IMR-90 (cell line): ENCODE data around the gene EFHC1. TPM values are rescaled to one million over a fixed set of nuclear protein-coding genes. Genes with fewer than 3 reads are reported as not detected.

Source experiments
- ATAC-seq: fragments of 200-7000 bp; cut with Tn5 transposase; 2 replicates; pipeline ENCODE4 v1.9.1; 2020; ENCODE audit warnings: low read depth, mild to moderate bottlenecking, moderate library complexity
- BruUV-seq: library from RNA; stranded (reverse); fragments of 400-500 nt; replicated peaks from 2 replicates; lab custom pipeline; 2021; lab: Mats Ljungman, UMichigan
- CTCF ChIA-PET: fragments of 300-600 bp; formaldehyde crosslinking; extraction: SDS; loops from one replicate; lab custom pipeline; 2021; ENCODE audit warnings: antibody characterized with exemption; lab: Yijun Ruan, JAX
- POLR2A ChIA-PET: fragments of 300-600 bp; sonication (Branson Sonifier 250); formaldehyde crosslinking; loops from one replicate; lab custom pipeline; 2022; ENCODE audit warnings: antibody characterized with exemption; ENCODE audit not compliant: unreplicated experiment; lab: Charles Lee
- DNase-seq: peaks from one replicate; pipeline ENCODE4 v3.0.0; 2013
- H2AFZ ChIP-seq: replicated peaks from 2 replicates; pipeline ENCODE3; 2013; ENCODE audit warnings: low read length, mild to moderate bottlenecking; ENCODE audit not compliant: poor library complexity
- H2AK5ac ChIP-seq: 2 replicates; pipeline ENCODE4 v1.6.1; 2013; ENCODE audit warnings: low read depth, low read length, inconsistent platforms
- H2AK9ac ChIP-seq: replicated peaks from 2 replicates; pipeline ENCODE3; 2013; ENCODE audit warnings: mild to moderate bottlenecking, low read depth, low read length, moderate library complexity; ENCODE audit not compliant: poor library complexity
- H2BK120ac ChIP-seq: 2 replicates; pipeline ENCODE4 v1.6.1; 2013; ENCODE audit warnings: low read depth, low read length, inconsistent platforms
- H2BK15ac ChIP-seq: 3 replicates; pipeline ENCODE4 v1.6.1; 2013; ENCODE audit warnings: low read depth, low read length, inconsistent platforms
- H2BK20ac ChIP-seq: 2 replicates; pipeline ENCODE4 v1.6.1; 2013; ENCODE audit warnings: low read depth, mild to moderate bottlenecking, inconsistent platforms, low read length, moderate library complexity
- H2BK5ac ChIP-seq: 2 replicates; pipeline ENCODE4 v1.6.1; 2013; ENCODE audit warnings: mild to moderate bottlenecking, low read depth, low read length, inconsistent platforms; ENCODE audit not compliant: poor library complexity, severe bottlenecking
- H3K14ac ChIP-seq: replicated peaks from 2 replicates; pipeline ENCODE4 v1.6.1; 2013; ENCODE audit warnings: low read depth, low read length, inconsistent platforms
- H3K18ac ChIP-seq: 2 replicates; pipeline ENCODE4 v1.6.1; 2013; ENCODE audit warnings: low read depth, low read length, control low read depth
- H3K23ac ChIP-seq: 2 replicates; pipeline ENCODE4 v1.6.1; 2013; ENCODE audit warnings: low read depth, low read length, inconsistent platforms
- H3K27ac ChIP-seq: 2 replicates; pipeline ENCODE4 v1.5.1; 2013; ENCODE audit warnings: mild to moderate bottlenecking, control low read depth, low read length; ENCODE audit not compliant: insufficient read depth
- H3K27me3 ChIP-seq: 2 replicates; pipeline ENCODE4 v1.6.1; 2013; ENCODE audit warnings: low read length; ENCODE audit not compliant: control insufficient read depth, insufficient read depth
- H3K36me3 ChIP-seq: 2 replicates; pipeline ENCODE4 v1.6.1; 2013; ENCODE audit warnings: low read length, mixed read lengths; ENCODE audit not compliant: control insufficient read depth, insufficient read depth
- H3K4ac ChIP-seq: 2 replicates; pipeline ENCODE4 v1.6.1; 2013; ENCODE audit warnings: low read depth, low read length, inconsistent platforms
- H3K4me1 ChIP-seq: 2 replicates; pipeline ENCODE4 v1.6.1; 2013; ENCODE audit warnings: low read length, mixed read lengths; ENCODE audit not compliant: control insufficient read depth, insufficient read depth
- H3K4me2 ChIP-seq: 2 replicates; pipeline ENCODE4 v1.6.1; 2013; ENCODE audit warnings: low read depth, mild to moderate bottlenecking, control low read depth, low read length, moderate library complexity
- H3K4me3 ChIP-seq: 2 replicates; pipeline ENCODE4 v1.5.1; 2013; ENCODE audit warnings: low read depth, mild to moderate bottlenecking, control low read depth, low read length, moderate library complexity; ENCODE audit not compliant: insufficient read depth
- H3K56ac ChIP-seq: 2 replicates; pipeline ENCODE4 v1.6.1; 2013; ENCODE audit warnings: low read length, inconsistent platforms; ENCODE audit not compliant: insufficient read depth; ENCODE audit errors: extremely low read depth
- H3K79me1 ChIP-seq, 2 experiments: 2 replicates each; pipeline ENCODE4 v1.6.1; 2013; ENCODE audit warnings: low read length in 2 of 2, inconsistent platforms in 1 of 2, low read depth in 1 of 2
- H3K9ac ChIP-seq: 2 replicates; pipeline ENCODE4 v1.6.1; 2013; ENCODE audit warnings: low read depth, low read length, control low read depth
- H3K9me1 ChIP-seq: 2 replicates; pipeline ENCODE4 v1.6.1; 2013; ENCODE audit warnings: low read length, inconsistent platforms; ENCODE audit not compliant: insufficient read depth
- H3K9me3 ChIP-seq: 2 replicates; pipeline ENCODE4 v1.6.1; 2013; ENCODE audit warnings: low read length; ENCODE audit not compliant: control insufficient read depth, insufficient read depth
- H4K20me1 ChIP-seq: 2 replicates; pipeline ENCODE4 v1.6.1; 2013; ENCODE audit warnings: low read length, inconsistent platforms; ENCODE audit not compliant: insufficient read depth
- H4K5ac ChIP-seq: 2 replicates; pipeline ENCODE4 v1.6.1; 2013; ENCODE audit warnings: mild to moderate bottlenecking, low read depth, low read length, control low read depth
- H4K8ac ChIP-seq, 2 experiments: 2 replicates each; pipeline ENCODE4 v1.6.1; 2013; ENCODE audit warnings: low read depth in 2 of 2, low read length in 2 of 2, control low read depth in 1 of 2, inconsistent platforms in 1 of 2
- H4K91ac ChIP-seq: 2 replicates; pipeline ENCODE4 v1.6.1; 2013; ENCODE audit warnings: low read depth, low read length, inconsistent platforms; ENCODE audit not compliant: insufficient read depth
- BHLHE40 ChIP-seq: fragments of 150-350 bp; IDR thresholded peaks from 2 replicates; pipeline ENCODE4 v1.6.1; 2016; ENCODE audit warnings: mild to moderate bottlenecking, low read depth, low read length
- CEBPB ChIP-seq: IDR thresholded peaks from 2 replicates; pipeline ENCODE4 v1.6.1; 2012; ENCODE audit warnings: low read depth, low read length, improper control_type of control experiment
- ELK1 ChIP-seq: fragments of 150-350 bp; IDR thresholded peaks from 2 replicates; pipeline ENCODE4 v1.6.1; 2016; ENCODE audit warnings: low read depth, mild to moderate bottlenecking, low read length, moderate library complexity, borderline replicate concordance
- FOS ChIP-seq: fragments of 150-350 bp; IDR thresholded peaks from 2 replicates; pipeline ENCODE4 v1.6.1; 2016; ENCODE audit warnings: low read depth, low read length
- MAFK ChIP-seq: IDR thresholded peaks from 2 replicates; pipeline ENCODE4 v1.6.1; 2012; ENCODE audit warnings: low read depth, low read length, improper control_type of control experiment
- MXI1 ChIP-seq: IDR thresholded peaks from 2 replicates; pipeline ENCODE4 v1.6.1; 2012; ENCODE audit warnings: low read depth, mild to moderate bottlenecking, low read length, moderate library complexity, borderline replicate concordance
- POLR2A ChIP-seq: IDR thresholded peaks from 2 replicates; pipeline ENCODE4 v1.6.1; 2012; ENCODE audit warnings: mild to moderate bottlenecking, low read depth, low read length
- RAD21 ChIP-seq: IDR thresholded peaks from 2 replicates; pipeline ENCODE4 v1.6.1; 2012; ENCODE audit warnings: low read length, improper control_type of control experiment
- RCOR1 ChIP-seq: IDR thresholded peaks from 2 replicates; pipeline ENCODE4 v1.6.1; 2012; ENCODE audit warnings: mild to moderate bottlenecking, low read length, improper control_type of control experiment; ENCODE audit not compliant: insufficient replicate concordance
- RFX5 ChIP-seq: IDR thresholded peaks from 2 replicates; pipeline ENCODE4 v1.8.0; 2012; ENCODE audit warnings: low read depth, mild to moderate bottlenecking, low read length, moderate library complexity
- SMC3 ChIP-seq: fragments of 150-350 bp; IDR thresholded peaks from 2 replicates; pipeline ENCODE4 v1.6.1; 2016; ENCODE audit warnings: low read depth, mild to moderate bottlenecking, antibody characterized with exemption, low read length, moderate library complexity
- WGBS, 2 experiments: methylation state at CpG; one replicate each; pipeline versions ENCODE4 v1.1.5 to v1.1.7; 2013; ENCODE audit warnings: missing lambda C conversion rate in 2 of 2; ENCODE audit not compliant: insufficient read length in 1 of 2; ENCODE audit errors: extremely low coverage in 2 of 2; 5-methylcytosine and 5-hydroxymethylcytosine counted together
- dilution Hi-C: fragments of 300-500 bp; cut with HindIII; formaldehyde crosslinking; loops from one replicate; pipeline ENCODE4 v1.14.3; 2018; ENCODE audit warnings: low sequenced_read_pairs; ENCODE audit not compliant: unreplicated experiment
- in situ Hi-C: fragments of 300-500 bp; cut with MboI; formaldehyde crosslinking; loops from 3 replicates; pipeline ENCODE4 v1.14.3; 2019; ENCODE audit warnings: low sequenced_read_pairs, inconsistent platforms, mixed read lengths
- intact Hi-C: fragments of 100-400 bp; cut with micrococcal nuclease; formaldehyde crosslinking; loops from 2 replicates; pipeline ENCODE4 v1.10.0; 2022
- polyA plus RNA-seq, 3 experiments: library from polyadenylated mRNA; depleted of rRNA; stranded (reverse); fragments of >200 nt; gene quantifications; 2 replicates each; pipeline ENCODE4 v1.2.3, GENCODE V29; 2012; ENCODE audit warnings: low replicate concordance in 1 of 3
- total RNA-seq: library from RNA; depleted of rRNA; stranded (reverse); fragments of >200 nt; gene quantifications from 2 replicates; pipeline ENCODE4 v1.2.3, GENCODE V29; 2012
- TF ChIP-seq, protein P1 (sequence below): conservative IDR thresholded peaks from 2 replicates; pipeline ENCODE4 v1.5.1; 2012; ENCODE audit warnings: mild to moderate bottlenecking, low read depth, low read length, improper control_type of control experiment

The EFHC1 gene
- total and polyA plus RNA-seq, 2 of the 4 experiments (the other 2 are of a cell fraction): 14.0 to 23.0 TPM

DNA sequence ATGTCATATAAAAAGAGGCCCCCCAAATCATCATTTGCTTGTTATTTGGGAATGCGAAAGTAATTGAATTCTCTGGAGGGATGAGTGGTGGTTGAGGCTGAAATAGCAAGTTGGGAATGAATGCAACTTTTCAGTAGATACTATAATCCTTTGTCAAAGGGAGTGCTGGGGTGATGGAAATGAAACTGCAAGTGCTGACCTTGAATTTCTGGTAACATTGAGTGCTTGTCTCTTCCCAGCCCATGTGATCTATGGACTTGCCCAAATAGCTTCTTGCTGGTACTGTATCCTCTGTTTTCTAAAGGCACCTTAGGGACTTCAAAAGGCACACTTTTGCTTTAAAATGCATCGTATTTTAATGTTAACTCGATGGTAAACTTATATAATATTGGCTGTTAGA lies 43.4 kb upstream of the EFHC1 start:
- intact Hi-C loops (no loop called here), dilution Hi-C loops (no loop called here), in situ Hi-C loops (no loop called here)
- Histone ChIP-seq H4K91ac (no peak overlapping the region), H3K4me2 (no peak overlapping the region), H3K36me3 (peaks cover 2% of the 10 kb centered on the region; the same call in 1 of the 2 replicates), H4K20me1 (no peaks in the 10 kb centered on the region), H3K4me3 (no peak overlapping the region), H3K4ac (no peak overlapping the region), H3K27ac (no peak overlapping the region), H3K27me3 (no peaks in the 10 kb centered on the region), H2AK5ac (no peak overlapping the region), H3K79me1 (peaks cover 0 to 2% of the 10 kb centered on the region in 2 experiments; a peak in 1 of 4 replicates), H3K23ac (no peak overlapping the region), H4K8ac (no peak overlapping the region), H4K5ac (no peak overlapping the region), H2BK20ac (no peak overlapping the region), H2AFZ (no peak overlapping the region), H3K9me1 (no peaks in the 10 kb centered on the region; the same call in 1 of the 2 replicates), H3K18ac (no peak overlapping the region), H2BK15ac (no peak overlapping the region), H3K14ac (no peak overlapping the region), H2BK5ac (no peak overlapping the region), H3K4me1 (no peaks in the 10 kb centered on the region), H3K9ac (no peak overlapping the region), H2AK9ac (no peak overlapping the region), H3K9me3 (no peaks in the 10 kb centered on the region), H3K56ac (no peak overlapping the region), H2BK120ac (no peak overlapping the region)
- DNase-seq (no peak), ATAC-seq (no peak)
- POLR2A ChIA-PET: no interaction called here
- CTCF ChIA-PET: interaction anchor here (0.6 kb wide), 1 partner anchor 128 kb away, joined by 4 read pairs; no protein-coding TSS in a partner anchor
- no CpG with 5 or more reads among the region's 3 CpGs for WGBS, 2 experiments
- BruUV-seq: no TSS peak
- TF ChIP-seq RCOR1 (no peak), BHLHE40 (no peak), SMC3 (no peak), MAFK (no peak), RFX5 (no peak), RAD21 (no peak), CEBPB (no peak), ELK1 (no peak), MXI1 (no peak), POLR2A (no peak), FOS (no peak)
- TF ChIP-seq, protein P1, sequence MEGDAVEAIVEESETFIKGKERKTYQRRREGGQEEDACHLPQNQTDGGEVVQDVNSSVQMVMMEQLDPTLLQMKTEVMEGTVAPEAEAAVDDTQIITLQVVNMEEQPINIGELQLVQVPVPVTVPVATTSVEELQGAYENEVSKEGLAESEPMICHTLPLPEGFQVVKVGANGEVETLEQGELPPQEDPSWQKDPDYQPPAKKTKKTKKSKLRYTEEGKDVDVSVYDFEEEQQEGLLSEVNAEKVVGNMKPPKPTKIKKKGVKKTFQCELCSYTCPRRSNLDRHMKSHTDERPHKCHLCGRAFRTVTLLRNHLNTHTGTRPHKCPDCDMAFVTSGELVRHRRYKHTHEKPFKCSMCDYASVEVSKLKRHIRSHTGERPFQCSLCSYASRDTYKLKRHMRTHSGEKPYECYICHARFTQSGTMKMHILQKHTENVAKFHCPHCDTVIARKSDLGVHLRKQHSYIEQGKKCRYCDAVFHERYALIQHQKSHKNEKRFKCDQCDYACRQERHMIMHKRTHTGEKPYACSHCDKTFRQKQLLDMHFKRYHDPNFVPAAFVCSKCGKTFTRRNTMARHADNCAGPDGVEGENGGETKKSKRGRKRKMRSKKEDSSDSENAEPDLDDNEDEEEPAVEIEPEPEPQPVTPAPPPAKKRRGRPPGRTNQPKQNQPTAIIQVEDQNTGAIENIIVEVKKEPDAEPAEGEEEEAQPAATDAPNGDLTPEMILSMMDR: no peak
